ENCODE data around the gene SNTB2. TPM values are rescaled to one million over a fixed set of nuclear protein-coding genes. Genes with fewer than 3 reads are reported as not detected.
A peak's percentile ranks its signal among the peaks of the same experiment; 100 is the strongest.

Gene SNTB2
- polyA plus RNA-seq, 1 donor from 2014 or later = 3.8 TPM

DNA sequence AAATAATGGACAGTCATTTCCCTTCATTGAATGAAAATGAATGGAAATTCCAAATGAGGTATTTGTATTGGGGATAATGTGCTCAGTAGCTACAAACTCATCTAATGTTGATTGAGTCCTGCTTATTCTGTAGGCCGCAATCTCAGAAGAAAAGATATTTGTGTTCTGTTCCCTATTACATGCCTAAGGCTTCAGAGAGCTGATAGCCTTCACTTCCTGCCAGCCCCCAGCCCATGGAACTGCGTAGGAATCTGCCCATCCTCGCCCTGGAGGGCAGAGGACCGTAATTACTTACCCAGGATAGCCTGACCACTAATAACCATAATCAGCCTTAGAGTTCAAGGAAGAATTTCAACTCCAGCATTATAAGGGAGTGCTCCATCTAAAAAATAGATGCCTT is 17.9 kb upstream of the SNTB2 start:
- Mint-ChIP-seq H3K4me3 (no peak overlapping the region), H3K9me3 (no peaks in the 10 kb centered on the region), H3K36me3 (peaks cover 14% of the 10 kb centered on the region), H3K27me3 (no peaks in the 10 kb centered on the region), H3K4me1 (peaks cover 12 to 23% (median 18%) of the 10 kb centered on the region in 3 donors), H3K27ac (no peak overlapping the region)

DNA sequence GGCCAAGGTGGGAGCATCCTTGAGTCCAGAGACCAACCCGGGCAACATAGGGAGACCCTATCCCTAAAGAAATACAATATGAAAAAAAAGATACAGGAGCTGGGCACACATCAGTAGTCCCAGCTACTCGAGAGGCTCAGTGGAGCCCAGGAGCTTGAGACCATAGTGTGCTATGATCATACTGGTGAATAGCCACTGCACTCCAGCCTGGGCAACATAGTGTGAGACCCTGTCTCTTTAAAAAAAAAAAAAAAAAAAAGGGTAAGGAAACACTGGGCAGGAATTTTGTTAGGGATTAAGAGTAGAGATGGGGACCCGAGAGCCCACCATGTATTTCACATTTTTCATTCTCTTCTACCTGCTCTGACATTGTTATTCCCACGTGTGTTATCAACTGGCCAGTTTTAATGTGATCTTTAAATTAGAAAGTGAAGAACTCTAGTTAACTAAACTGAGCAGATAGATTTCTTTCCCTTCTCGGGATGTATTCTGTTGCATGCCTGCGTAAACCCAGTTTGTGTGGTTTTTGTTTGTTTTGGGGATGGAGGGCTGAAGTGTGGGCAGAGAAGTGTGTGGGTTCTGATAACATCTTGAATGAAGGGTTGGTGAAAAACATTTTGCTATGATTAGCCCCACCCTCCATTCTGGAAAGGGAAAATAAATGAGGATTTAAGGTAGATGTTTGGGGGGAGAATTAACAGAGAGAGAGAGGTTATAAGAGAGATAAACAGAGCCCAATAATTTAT is 17.2 kb upstream of the SNTB2 start:
- H3K9me3 Mint-ChIP-seq = no peaks in the 10 kb centered on the region
- no peak overlapping the region for H3K27ac Mint-ChIP-seq
- no peaks in the 10 kb centered on the region for H3K27me3 Mint-ChIP-seq
- peak overlapping the region in 1 of 4 donors; percentile 79 for H3K4me3 Mint-ChIP-seq
- peaks cover 13% of the 10 kb centered on the region for H3K36me3 Mint-ChIP-seq
- H3K4me1 Mint-ChIP-seq = peaks cover 12 to 23% (median 18%) of the 10 kb centered on the region in 3 donors

DNA sequence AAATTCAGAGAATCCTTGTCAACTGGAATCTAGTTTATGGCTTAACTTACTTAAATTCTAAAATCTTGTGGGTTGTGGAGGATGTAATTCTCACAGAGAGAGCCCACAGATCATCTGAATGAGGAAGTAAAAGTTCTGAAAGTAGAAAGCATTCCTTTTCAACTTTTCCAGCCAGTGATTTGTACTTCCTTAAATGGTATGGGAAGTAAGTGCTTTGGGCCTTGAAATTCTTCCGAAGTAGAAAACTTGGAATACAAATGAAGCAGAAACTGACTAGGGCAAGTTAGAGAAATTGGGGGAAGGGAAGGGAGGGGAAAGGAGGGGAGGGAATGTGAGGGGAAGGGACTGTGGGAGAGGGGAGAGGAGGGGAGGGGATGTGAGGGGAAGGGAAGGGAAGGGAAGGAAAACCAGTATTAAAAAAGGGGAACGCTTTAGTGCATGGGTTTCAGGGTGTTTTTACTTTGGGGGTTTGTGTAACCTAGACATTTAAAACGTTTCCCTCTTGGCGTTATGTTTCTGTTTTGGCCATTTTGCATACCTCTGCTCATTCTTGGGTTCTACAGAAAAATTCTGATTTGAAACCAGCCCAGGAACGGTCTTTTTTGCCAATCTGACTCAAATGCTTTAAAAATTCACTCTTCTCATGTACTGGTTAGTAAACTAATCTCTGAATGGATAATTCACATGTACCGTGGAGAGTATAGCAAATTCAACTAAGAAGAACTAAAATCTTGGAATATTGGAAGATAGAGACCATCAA is 15.5 kb upstream of the SNTB2 start:
- Mint-ChIP-seq H3K36me3 (peaks cover 8% of the 10 kb centered on the region), H3K9me3 (no peaks in the 10 kb centered on the region), H3K27me3 (no peaks in the 10 kb centered on the region), H3K4me1 (peaks cover 12 to 23% (median 18%) of the 10 kb centered on the region in 3 donors), H3K27ac (no peak overlapping the region), H3K4me3 (peak overlapping the region in 1 of 4 donors; percentile 5)

DNA sequence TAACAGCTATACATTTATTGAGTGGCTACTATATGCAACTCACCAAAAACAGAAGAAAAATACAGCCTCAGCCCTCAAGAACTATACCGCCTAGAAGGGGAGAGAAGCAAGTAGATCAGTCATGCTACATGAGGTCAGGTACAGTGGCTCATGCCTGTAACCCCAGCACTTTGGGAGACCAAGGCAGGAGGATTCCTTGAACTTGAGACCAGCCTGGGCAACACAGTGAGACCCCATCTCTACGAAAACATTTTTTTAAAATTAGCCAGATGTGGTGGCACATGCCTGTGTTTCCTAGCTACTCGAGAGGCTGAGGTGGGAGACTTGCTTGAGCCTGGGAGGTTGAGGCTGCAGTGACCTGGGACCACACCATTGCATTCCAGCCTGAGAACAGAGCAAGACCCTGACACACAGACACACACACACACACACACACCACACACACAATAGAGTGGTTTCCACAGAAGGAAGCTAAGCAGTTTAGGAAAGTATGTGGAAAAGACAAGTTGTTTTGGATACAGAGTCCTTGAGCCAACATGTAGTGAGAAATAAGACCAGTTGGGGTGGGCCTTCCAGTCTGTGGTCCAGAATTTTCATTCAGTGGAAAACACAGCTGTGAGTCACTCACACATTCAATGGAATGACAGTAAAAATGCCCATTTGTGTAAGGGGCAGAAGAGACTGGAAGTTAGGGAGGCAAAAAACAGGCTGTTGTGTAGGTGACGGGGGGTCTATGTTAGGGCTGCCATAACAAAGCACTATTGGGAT is 10.7 kb upstream of the SNTB2 start:
- Mint-ChIP-seq H3K27ac (no peak overlapping the region), H3K36me3 (peaks cover 4% of the 10 kb centered on the region), H3K9me3 (no peaks in the 10 kb centered on the region), H3K4me1 (peaks cover 7 to 13% (median 13%) of the 10 kb centered on the region in 3 donors), H3K27me3 (no peaks in the 10 kb centered on the region), H3K4me3 (no peak overlapping the region)

- peaks cover 2% of the 10 kb centered on the region for H3K36me3 Mint-ChIP-seq
- no peak overlapping the region for H3K4me3 Mint-ChIP-seq
- H3K9me3 Mint-ChIP-seq = no peaks in the 10 kb centered on the region
- no peak overlapping the region for H3K27ac Mint-ChIP-seq
- H3K4me1 Mint-ChIP-seq = peaks cover 0 to 3% (median 0%) of the 10 kb centered on the region in 3 donors
- no peaks in the 10 kb centered on the region for H3K27me3 Mint-ChIP-seq
These were observed 7.5 kb upstream of the SNTB2 start for GRCh38 chr16:69179328-69180010.

GRCh38 chr16:69180011-69180338 is 7.0 kb upstream of the SNTB2 start:
- Mint-ChIP-seq H3K9me3 (no peaks in the 10 kb centered on the region), H3K36me3 (peaks cover 2% of the 10 kb centered on the region), H3K4me1 (peaks cover 0 to 3% (median 2%) of the 10 kb centered on the region in 3 donors), H3K27me3 (no peaks in the 10 kb centered on the region), H3K27ac (no peak overlapping the region), H3K4me3 (no peak overlapping the region)

DNA sequence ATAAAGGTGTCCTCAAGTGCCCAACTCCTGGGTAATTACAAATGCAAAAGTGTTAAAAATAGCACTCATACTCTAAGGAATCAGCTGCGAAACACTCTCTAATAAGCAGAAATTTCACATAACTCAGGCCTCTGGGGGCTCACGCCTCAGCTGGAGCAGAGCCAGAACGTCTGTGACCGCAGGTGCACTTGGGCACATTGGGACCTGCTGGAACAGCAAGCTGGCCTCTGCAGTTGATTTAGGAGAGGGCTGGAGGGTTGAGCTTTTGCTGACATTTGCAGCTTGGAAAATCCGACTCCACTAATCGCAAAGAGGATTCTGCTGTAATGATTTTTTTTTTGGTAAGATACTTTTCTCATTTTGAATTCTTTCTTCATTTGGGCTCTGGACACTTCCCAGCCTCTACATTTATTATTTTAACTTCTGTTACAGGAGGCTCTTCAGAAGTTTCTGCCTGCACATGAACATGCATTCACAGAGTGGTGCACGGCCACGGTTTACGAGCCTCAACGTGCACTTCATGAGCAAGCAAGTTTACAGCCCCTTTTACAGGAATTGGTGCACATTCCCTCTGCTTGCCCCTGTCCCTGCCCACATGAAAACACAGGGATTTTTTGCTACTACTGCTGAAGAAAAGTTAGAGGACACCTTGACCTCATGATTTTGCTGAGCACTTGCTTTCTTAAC is 4.1 kb upstream of the SNTB2 start:
- Mint-ChIP-seq H3K4me3 (no peak overlapping the region), H3K27ac (peak overlapping the region in 1 of 3 donors; percentile 71), H3K36me3 (peaks cover 2% of the 10 kb centered on the region), H3K4me1 (peaks cover 5 to 12% (median 7%) of the 10 kb centered on the region in 3 donors), H3K27me3 (no peaks in the 10 kb centered on the region), H3K9me3 (no peaks in the 10 kb centered on the region)

- peaks cover 16 to 21% (median 19%) of the 10 kb centered on the region in 3 donors for H3K4me1 Mint-ChIP-seq
- peaks cover 7% of the 10 kb centered on the region for H3K36me3 Mint-ChIP-seq
- H3K27me3 Mint-ChIP-seq = no peaks in the 10 kb centered on the region
- H3K9me3 Mint-ChIP-seq = no peaks in the 10 kb centered on the region
- H3K4me3 Mint-ChIP-seq = peak overlapping the region; percentile 86 to 99 (median 92)
- H3K27ac Mint-ChIP-seq = peak overlapping the region; percentile 4 to 91 (median 89)
These were observed 677 bp downstream of the SNTB2 start for GRCh38 chr16:69187446-69188235.

GRCh38 chr16:69188236-69188549 is 1.2 kb downstream of the SNTB2 start:
- Mint-ChIP-seq H3K4me3 (peak overlapping the region; percentile 86 to 99 (median 92)), H3K4me1 (peaks cover 16 to 23% (median 22%) of the 10 kb centered on the region in 3 donors), H3K9me3 (no peaks in the 10 kb centered on the region)

GRCh38 chr16:69188716-69189115 is 1.8 kb downstream of the SNTB2 start:
- H3K4me1 Mint-ChIP-seq = peaks cover 16 to 23% (median 22%) of the 10 kb centered on the region in 3 donors
- peaks cover 7% of the 10 kb centered on the region for H3K36me3 Mint-ChIP-seq
- peak overlapping the region; percentile 86 to 99 (median 92) for H3K4me3 Mint-ChIP-seq
- H3K9me3 Mint-ChIP-seq = no peaks in the 10 kb centered on the region
- H3K27ac Mint-ChIP-seq = peak overlapping the region in 1 of 3 donors; percentile 91
- H3K27me3 Mint-ChIP-seq = no peaks in the 10 kb centered on the region

More at GRCh38 chr16:69188236-69188549, 1.2 kb downstream of the SNTB2 start:
- Mint-ChIP-seq H3K27me3 (no peaks in the 10 kb centered on the region), H3K36me3 (peaks cover 7% of the 10 kb centered on the region), H3K27ac (peak overlapping the region; percentile 4 to 91 (median 89))

DNA sequence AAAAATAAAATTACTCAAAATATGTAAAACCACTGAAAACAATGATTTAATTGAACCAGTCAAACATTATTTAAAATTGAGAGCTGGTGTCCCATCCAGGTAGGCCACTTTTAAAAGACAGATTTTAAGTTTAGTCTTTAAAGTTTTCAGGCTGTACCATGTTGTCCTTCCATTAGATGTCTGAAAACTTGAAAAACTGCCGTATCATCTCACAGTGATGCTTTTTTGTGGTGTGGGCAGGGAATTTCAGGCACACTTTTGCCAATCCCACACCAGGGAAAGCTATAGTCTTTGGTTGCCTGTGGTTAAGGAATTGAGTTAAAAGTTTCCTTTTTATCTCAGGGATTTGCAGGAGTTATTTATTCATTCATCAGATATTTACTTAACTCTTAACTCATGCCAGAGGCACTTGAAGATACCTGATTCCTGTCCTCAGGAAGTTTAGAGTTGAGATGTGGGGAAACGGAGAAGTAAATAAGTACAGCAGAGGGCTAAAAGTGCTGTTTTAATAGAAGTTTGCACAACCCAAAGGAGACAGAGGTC is 3.2 kb downstream of the SNTB2 start:
- H3K27ac Mint-ChIP-seq = no peak overlapping the region
- H3K27me3 Mint-ChIP-seq = no peaks in the 10 kb centered on the region
- H3K36me3 Mint-ChIP-seq = peaks cover 7% of the 10 kb centered on the region
- peak overlapping the region in 1 of 4 donors; percentile 62 for H3K4me3 Mint-ChIP-seq
- H3K4me1 Mint-ChIP-seq = peaks cover 16 to 22% (median 21%) of the 10 kb centered on the region in 3 donors
- no peaks in the 10 kb centered on the region for H3K9me3 Mint-ChIP-seq

GRCh38 chr16:69190598-69190997 is 3.6 kb downstream of the SNTB2 start:
- no peak overlapping the region for H3K27ac Mint-ChIP-seq
- no peaks in the 10 kb centered on the region for H3K27me3 Mint-ChIP-seq
- no peaks in the 10 kb centered on the region for H3K9me3 Mint-ChIP-seq
- H3K4me3 Mint-ChIP-seq = peak overlapping the region in 1 of 4 donors; percentile 62
- H3K36me3 Mint-ChIP-seq = peaks cover 7% of the 10 kb centered on the region
- peaks cover 16 to 22% (median 21%) of the 10 kb centered on the region in 3 donors for H3K4me1 Mint-ChIP-seq

GRCh38 chr16:69191136-69191535 is 4.2 kb downstream of the SNTB2 start:
- H3K4me3 Mint-ChIP-seq = no peak overlapping the region
- no peaks in the 10 kb centered on the region for H3K27me3 Mint-ChIP-seq
- H3K36me3 Mint-ChIP-seq = peaks cover 7% of the 10 kb centered on the region
- H3K9me3 Mint-ChIP-seq = no peaks in the 10 kb centered on the region
- peaks cover 16 to 22% (median 21%) of the 10 kb centered on the region in 3 donors for H3K4me1 Mint-ChIP-seq
- no peak overlapping the region for H3K27ac Mint-ChIP-seq
